Hindlimb muscle (tissue), 1 donor: ENCODE data around the gene KNG1. TPM values are rescaled to one million over a fixed set of nuclear protein-coding genes. Genes with fewer than 3 reads are reported as not detected.
"Not testable (repeated sequence)": the region's sequence is repeated elsewhere in the genome, so short reads cannot be mapped to it uniquely, and the experiment has no call there.

Experiments used
- DNase-seq: peaks from one replicate; pipeline ENCODE4 v3.0.0-alpha.2; 2013
- polyA plus RNA-seq: library from polyadenylated mRNA; unstranded; fragments of 120-200 nt; gene quantifications from one replicate; pipeline ENCODE4 v1.2.1, GENCODE V29; 2013; ENCODE audit not compliant: insufficient read length

KNG1 gene
- polyA plus RNA-seq, 1 donor, result 0.06 TPM

- not testable (repeated sequence) for DNase-seq
Measured at GRCh38 chr3:186710694-186711093, 6.5 kb upstream of the KNG1 start.

GRCh38 chr3:186713499-186713898 lies 3.7 kb upstream of the KNG1 start:
- DNase-seq, result no peak

DNA sequence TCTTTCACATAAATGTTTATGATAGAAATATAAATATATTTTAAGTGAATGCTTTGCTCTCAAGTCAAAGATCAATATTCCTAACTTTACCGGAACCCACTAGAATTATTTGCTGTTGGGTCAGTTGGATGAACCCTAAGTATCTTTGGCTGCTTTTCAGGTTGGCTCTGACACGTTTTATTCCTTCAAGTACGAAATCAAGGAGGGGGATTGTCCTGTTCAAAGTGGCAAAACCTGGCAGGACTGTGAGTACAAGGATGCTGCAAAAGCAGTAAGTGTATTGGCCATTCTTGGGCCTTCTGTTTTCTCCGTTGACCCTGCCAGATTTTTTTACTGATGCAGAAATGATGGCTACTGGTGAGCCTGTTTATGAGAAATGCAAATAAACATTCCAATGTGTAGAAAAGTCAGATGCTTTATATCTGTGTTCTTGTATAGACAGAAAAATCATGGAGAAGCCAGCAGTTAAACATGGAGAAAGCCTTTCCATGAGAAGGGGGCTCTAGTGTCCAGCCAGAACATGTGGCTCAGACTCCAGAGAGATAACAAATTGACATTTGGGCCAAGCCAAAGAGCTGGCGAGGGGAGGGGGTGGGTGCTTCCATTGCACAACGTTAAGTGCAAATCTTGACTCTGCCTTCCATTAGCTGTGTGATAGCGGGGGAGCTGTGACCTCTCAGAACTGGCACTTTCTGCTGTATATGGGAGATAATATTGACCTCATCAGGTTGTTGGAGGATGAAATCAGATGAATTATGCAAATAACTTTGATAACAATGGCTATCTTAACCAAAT lies 3.0 kb downstream of the KNG1 start:
- DNase-seq, result no peak

GRCh38 chr3:186722457-186722856 lies 5.3 kb downstream of the KNG1 start:
- no peak for DNase-seq

- no peak for DNase-seq
Measured at GRCh38 chr3:186724911-186725310, 7.8 kb downstream of the KNG1 start.

- no peak for DNase-seq
Measured at GRCh38 chr3:186732169-186732766, 15.1 kb downstream of the KNG1 start.

- DNase-seq, result no peak
Measured at GRCh38 chr3:186742618-186743380, 25.6 kb downstream of the KNG1 start.

DNA sequence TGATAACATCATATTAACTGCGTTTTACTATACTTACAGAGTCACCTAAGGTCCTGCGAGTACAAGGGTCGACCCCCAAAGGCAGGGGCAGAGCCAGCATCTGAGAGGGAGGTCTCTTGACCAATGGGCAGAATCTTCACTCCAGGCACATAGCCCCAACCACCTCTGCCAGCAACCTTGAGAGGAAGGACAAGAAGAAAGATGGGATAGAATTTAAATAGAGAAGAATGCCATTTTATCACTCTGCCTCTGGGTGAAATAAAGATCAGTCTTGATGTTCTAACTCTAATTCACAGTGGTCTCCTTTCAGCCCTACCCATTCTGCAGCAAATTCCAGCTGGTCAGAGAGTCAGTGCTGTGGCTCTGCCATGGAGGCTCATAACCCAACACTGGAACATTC lies 26.5 kb downstream of the KNG1 start:
- no peak for DNase-seq

DNA sequence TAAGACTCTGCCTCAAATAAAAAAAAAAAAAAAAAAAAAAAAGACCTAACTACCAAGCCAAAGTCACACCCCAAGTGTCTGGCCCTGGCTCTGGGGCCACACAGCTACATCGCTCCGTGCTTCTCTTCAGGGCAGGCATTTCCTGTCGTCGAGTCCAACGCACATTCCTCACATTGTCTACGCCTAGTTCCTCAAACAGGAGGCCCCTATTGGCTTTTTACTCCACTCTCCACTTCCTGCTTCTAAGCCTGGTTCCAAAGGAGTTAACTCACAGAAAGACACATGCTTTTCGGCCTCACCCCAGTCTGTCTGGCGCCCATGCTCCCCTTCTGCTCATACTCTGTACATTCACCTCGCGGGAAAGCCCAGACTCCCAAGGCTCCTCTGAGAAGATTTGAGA lies 28.8 kb downstream of the KNG1 start:
- DNase-seq, result peak; percentile 21

DNA sequence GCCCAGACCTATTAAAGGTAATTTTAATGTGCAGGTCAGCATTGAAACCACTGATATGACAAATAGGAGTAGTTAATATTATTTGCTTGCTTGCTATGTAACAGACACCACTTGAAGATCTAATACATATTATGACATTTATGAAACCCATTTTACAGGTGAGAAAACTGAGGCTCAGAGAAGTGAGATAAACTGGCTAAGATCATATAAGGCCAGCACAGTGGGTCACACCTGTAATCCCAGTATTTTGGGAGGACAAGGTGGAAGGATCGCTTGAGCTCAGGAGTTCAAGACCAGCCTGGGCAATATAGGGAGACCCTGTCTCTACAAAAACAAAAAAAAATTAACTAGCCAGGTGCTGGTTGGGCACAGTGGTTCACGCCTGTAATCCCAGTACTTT lies 33.2 kb downstream of the KNG1 start:
- no peak for DNase-seq

DNA sequence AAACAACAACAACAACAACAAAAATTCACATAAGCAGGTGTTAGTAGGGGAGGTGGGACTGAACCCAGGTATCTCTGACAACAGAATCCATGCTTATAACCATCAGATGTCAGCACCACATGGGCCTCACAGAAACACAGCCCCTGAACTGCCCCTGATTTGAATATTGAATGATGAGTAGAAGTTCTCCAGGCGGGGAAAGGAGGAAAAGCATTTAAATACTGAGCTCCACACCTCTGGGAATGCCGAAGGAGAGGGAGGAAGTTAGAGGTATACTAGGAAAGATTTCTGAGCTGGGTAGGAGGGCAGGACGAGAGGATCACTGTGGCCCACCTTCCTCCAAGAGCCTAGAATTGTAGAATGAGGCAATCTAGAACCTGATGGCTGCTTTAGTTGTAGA lies 34.3 kb downstream of the KNG1 start:
- no peak for DNase-seq

DNA sequence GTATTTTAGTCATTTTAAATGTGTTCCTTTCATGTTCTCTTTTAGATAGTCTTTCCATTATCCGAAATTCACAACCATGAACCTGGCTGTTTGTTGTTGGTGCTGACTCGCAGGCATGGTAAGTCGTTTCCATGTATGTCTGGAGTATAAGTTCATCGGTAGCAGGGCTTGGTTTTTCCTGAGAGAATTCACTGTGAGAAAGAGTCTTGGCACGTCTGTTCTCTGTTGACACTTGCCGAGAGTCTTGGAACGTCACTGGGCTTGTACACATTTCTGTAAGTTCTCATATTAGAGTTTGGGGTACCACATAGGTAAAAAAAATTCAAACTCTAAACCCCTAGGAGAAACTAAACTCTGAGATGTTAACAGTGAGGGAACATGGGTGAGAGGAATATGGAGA lies 36.8 kb downstream of the KNG1 start:
- DNase-seq, result no peak

DNA sequence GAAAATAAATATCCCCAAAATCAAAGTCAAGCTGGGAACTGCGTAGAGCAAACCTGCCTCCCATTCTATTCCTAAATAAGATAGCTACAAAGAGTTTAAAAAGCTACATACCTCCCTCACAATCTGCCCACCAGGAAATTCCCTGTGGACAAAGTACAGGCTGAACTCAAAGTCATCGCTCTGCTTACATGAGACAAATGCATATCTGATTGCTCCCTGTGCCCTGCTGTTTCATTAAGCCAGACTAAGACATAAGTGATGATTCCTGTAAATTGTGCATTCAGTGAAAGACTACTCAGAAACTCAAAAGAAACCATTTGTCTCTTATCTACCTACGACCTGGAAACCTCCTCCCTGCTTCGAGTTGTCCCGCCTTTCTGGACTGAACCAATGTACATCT lies 37.7 kb downstream of the KNG1 start:
- DNase-seq, result no peak

GRCh38 chr3:186757214-186757613 lies 40.1 kb downstream of the KNG1 start:
- DNase-seq, result no peak

GRCh38 chr3:186757686-186758220 lies 40.6 kb downstream of the KNG1 start:
- no peak for DNase-seq

GRCh38 chr3:186759231-186759930 lies 42.2 kb downstream of the KNG1 start:
- no peak for DNase-seq

DNA sequence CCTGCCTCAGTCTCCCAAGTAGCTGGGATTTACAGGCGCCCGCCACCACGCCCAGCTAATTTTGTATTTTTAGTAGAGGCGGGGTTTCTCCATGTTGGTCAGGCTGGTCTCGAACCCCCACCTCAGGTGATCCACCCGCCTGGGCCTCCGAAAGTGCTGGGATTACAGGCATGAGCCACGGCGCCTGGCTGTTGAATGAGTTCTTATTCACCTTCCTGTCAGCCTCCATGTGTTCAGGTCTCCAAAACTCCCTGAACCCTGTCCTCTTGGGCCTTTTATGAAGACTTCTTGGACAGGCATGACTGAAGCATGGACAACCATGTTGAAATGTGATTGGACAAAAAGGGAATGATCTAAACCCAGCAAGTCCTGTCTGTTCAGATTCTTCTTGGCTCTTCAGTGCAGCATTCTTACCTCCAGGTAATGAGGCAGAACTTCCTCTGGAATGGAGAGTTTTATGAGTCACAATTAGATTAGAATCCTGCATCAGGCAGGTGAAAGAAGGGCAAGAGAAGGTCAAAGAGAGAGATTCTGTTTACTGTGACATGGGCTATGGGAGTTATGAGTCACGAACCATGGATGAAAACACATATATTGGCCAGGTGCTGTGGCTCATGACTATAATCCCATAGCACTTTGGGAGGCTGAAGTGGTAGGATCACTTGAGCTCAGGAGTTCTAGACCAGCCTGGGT lies 43.1 kb downstream of the KNG1 start:
- DNase-seq, result no peak

DNA sequence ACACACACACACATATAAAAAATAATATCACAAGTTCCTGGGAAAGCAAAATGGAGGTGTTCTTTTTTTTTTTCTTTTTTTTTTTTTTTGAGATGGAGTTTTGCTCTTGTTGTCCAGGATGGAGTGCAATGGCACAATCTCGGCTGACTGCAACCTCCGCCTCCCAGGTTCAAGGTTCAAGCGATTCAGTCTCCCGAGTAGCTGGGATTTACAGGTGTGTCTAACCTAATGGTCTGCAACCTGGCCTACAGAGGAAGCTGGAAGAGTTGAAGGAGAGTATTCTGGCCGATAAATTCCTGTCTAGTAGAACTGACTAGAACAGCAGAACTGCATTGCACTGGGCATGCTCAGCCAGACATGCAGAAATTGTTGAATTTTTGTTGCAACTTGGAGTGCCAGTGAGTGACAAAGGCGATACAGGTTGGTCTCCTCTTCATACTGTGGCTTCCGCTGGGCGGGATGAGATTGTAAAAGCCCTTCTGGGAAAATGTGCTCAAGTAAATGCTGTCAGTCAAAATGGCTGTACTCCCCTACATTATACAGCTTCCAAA lies 43.8 kb downstream of the KNG1 start:
- no peak for DNase-seq

DNA sequence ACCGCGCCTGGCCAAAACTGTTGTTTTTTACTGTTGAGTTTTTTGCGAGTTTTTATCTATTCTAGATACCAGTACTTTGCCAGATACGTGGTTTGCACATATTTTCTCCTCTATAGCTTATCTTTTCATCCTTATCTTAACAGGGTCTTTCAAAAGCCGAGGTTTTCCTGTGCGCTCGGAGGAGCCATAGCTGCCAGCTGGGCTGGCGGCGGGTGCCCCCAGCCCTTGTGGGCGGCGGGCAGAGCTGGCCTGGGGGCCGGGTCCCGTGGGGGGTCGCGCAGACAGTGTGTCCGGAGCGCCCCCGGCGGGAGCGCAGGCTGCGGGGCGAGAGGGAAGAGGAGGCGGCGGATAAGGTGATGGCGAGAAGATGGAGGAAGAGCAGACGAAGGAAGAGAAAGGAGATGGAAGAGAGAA lies 55.1 kb downstream of the KNG1 start:
- DNase-seq, result no peak

GRCh38 chr3:186772701-186773417 lies 55.7 kb downstream of the KNG1 start:
- DNase-seq, result peak; percentile 52

GRCh38 chr3:186775999-186776398 lies 58.8 kb downstream of the KNG1 start:
- DNase-seq, result no peak
